PC-3 (cell line): ENCODE results near the gene CLMN.

Source experiments
- EZH2 ChIP-seq: fragments of 300-600 bp; sonication (generic); IDR thresholded peaks from one replicate; pipeline ENCODE4 v1.6.1; 2017; ENCODE audit warnings: antibody characterized with exemption, mild to moderate bottlenecking, low read length; ENCODE audit not compliant: unreplicated experiment
- EZH2phosphoT487 ChIP-seq: fragments of 300-600 bp; sonication (generic); IDR thresholded peaks from 2 replicates; pipeline ENCODE4 v1.6.1; 2018; ENCODE audit warnings: mild to moderate bottlenecking, antibody characterized with exemption, low read length, borderline replicate concordance
- TF ChIP-seq, protein P1 (sequence below): fragments of 300-600 bp; sonication (generic); conservative IDR thresholded peaks from 2 replicates; pipeline ENCODE4 v1.5.1; 2017; ENCODE audit warnings: antibody characterized with exemption, low read depth, mild to moderate bottlenecking, low read length

DNA sequence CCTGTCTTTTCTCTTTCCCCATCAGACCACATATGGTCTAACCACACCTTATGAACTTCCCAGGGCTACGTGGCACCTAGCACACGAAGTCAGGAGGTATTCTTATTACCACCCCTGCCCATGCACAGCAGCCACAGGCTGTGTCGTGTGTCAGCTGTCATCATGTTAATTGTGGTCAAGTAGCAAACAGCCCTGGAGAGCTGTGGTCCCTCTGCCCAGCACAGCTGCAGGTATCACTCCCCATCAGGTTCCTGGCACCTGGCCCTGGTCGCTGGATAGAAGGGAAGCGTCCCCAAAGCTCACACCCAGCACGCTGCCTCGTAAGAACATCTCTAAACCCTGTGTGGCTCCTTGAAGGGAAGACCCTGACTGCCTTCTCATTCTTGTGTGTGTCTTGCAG is 45.4 kb downstream of the CLMN start:
- TF ChIP-seq, protein P1, sequence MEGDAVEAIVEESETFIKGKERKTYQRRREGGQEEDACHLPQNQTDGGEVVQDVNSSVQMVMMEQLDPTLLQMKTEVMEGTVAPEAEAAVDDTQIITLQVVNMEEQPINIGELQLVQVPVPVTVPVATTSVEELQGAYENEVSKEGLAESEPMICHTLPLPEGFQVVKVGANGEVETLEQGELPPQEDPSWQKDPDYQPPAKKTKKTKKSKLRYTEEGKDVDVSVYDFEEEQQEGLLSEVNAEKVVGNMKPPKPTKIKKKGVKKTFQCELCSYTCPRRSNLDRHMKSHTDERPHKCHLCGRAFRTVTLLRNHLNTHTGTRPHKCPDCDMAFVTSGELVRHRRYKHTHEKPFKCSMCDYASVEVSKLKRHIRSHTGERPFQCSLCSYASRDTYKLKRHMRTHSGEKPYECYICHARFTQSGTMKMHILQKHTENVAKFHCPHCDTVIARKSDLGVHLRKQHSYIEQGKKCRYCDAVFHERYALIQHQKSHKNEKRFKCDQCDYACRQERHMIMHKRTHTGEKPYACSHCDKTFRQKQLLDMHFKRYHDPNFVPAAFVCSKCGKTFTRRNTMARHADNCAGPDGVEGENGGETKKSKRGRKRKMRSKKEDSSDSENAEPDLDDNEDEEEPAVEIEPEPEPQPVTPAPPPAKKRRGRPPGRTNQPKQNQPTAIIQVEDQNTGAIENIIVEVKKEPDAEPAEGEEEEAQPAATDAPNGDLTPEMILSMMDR: no peak
- TF ChIP-seq EZH2phosphoT487 (no peak), EZH2 (no peak)
